Measurements from ENCODE around the gene BCL2L14.

DNA sequence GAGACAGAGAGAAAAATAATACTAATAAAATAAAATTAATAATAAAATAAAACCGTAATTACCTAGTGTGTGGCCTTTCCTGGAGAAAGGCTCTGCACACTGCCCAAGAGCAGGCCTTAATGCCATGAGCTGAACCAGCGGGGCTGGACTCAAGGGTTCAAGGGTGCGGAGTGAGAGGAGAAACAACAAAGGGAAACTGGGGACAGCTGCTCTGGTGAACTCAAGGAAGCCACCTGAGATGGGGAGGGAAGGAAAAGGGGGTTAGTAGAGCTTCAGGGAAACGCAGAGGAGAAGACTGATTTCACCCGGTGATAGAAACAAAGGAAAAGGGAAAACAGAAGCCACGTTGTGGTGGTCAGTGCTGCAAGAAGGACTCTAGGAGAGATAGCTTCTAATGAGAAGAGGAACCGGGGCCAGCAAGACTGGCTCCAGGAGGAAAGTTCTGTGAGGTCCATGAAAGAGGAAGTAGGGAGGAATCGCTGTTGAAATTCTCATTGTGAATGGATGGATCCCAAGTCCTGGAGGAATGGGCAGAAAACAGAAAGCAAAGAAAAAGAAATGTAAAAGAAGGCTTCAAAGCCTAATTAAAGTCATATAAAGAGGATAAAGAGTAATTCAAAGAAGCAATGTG is 48.3 kb upstream of the BCL2L14 start:
- TF ChIP-seq GATA2 (CRISPR knock-in tag; IDR thresholded peaks at IDR 0.05), result no peak
- no peak for TF ChIP-seq POLR2AphosphoS5 (IDR thresholded peaks at IDR 0.05; ENCODE audit: low read depth, low read length)
- TF ChIP-seq, protein P1, sequence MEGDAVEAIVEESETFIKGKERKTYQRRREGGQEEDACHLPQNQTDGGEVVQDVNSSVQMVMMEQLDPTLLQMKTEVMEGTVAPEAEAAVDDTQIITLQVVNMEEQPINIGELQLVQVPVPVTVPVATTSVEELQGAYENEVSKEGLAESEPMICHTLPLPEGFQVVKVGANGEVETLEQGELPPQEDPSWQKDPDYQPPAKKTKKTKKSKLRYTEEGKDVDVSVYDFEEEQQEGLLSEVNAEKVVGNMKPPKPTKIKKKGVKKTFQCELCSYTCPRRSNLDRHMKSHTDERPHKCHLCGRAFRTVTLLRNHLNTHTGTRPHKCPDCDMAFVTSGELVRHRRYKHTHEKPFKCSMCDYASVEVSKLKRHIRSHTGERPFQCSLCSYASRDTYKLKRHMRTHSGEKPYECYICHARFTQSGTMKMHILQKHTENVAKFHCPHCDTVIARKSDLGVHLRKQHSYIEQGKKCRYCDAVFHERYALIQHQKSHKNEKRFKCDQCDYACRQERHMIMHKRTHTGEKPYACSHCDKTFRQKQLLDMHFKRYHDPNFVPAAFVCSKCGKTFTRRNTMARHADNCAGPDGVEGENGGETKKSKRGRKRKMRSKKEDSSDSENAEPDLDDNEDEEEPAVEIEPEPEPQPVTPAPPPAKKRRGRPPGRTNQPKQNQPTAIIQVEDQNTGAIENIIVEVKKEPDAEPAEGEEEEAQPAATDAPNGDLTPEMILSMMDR (IDR thresholded peaks at IDR 0.05), result no peak
- TF ChIP-seq EP300 (IDR thresholded peaks at IDR 0.05; ENCODE audit: borderline replicate concordance in 1 of 2, low read depth in 1 of 2, low read length in 1 of 2), result no peak
